ENCODE results near the gene COMT.

Gene COMT

GRCh38 chr22:19984201-19984753 lies 42.7 kb downstream of the COMT start:
- no peak for DNase-seq

- DNase-seq: no peak
These were observed 43.6 kb downstream of the COMT start for GRCh38 chr22:19984851-19985811.

- DNase-seq: no peak
These were observed 44.4 kb downstream of the COMT start for GRCh38 chr22:19986011-19986409.

GRCh38 chr22:19986410-19987341 lies 45.1 kb downstream of the COMT start:
- peak in 1 of 2 experiments; percentile 36 for DNase-seq

- DNase-seq: no peak
These were observed 46.1 kb downstream of the COMT start for GRCh38 chr22:19987394-19988306.

GRCh38 chr22:19988331-19988808 lies 46.8 kb downstream of the COMT start:
- DNase-seq: no peak

GRCh38 chr22:19988965-19989724 lies 47.6 kb downstream of the COMT start:
- DNase-seq: no peak

- no peak for DNase-seq
These were observed 48.1 kb downstream of the COMT start for GRCh38 chr22:19989725-19990067.

GRCh38 chr22:19990188-19990587 lies 48.6 kb downstream of the COMT start:
- DNase-seq: no peak

- DNase-seq: no peak
These were observed 49.2 kb downstream of the COMT start for GRCh38 chr22:19990609-19991394.

GRCh38 chr22:19991395-19991644 lies 49.7 kb downstream of the COMT start:
- DNase-seq: no peak

GRCh38 chr22:19991645-19992451 lies 50.3 kb downstream of the COMT start:
- no peak for DNase-seq

- no peak for DNase-seq
These were observed 50.9 kb downstream of the COMT start for GRCh38 chr22:19992481-19992911.

- DNase-seq: no peak
These were observed 51.4 kb downstream of the COMT start for GRCh38 chr22:19992921-19993355.

GRCh38 chr22:19993926-19994325 lies 52.4 kb downstream of the COMT start:
- DNase-seq: no peak

GRCh38 chr22:19994851-19995610 lies 53.5 kb downstream of the COMT start:
- no peak for DNase-seq

- DNase-seq: no peak
These were observed 54.2 kb downstream of the COMT start for GRCh38 chr22:19995611-19996339.

All from cerebellar nuclear complex (tissue), 1 donor.